ENCODE measurements around the gene FMO1.
A peak's percentile ranks its signal among the peaks of the same experiment; 100 is the strongest.
"Not testable (repeated sequence)": the region's sequence is repeated elsewhere in the genome, so short reads cannot be mapped to it uniquely, and the experiment has no call there.

FMO1 gene

GRCh38 chr1:171277534-171277933 lies 29.2 kb downstream of the FMO1 start:
- H3K36me3 Mint-ChIP-seq (ENCODE audit: insufficient read depth), result no peaks in the 10 kb centered on the region
- no peak for DNase-seq

GRCh38 chr1:171279234-171279633 lies 30.9 kb downstream of the FMO1 start:
- ATAC-seq (replicated peaks) (no peak), DNase-seq (no peak)
- Mint-ChIP-seq H3K36me3 (ENCODE audit: insufficient read depth) (no peaks in the 10 kb centered on the region), H3K27ac (no peak overlapping the region), H3K27me3 (peaks cover 37 to 47% of the 10 kb centered on the region in 2 donors), H3K4me3 (no peak overlapping the region), H3K9me3 (no peaks in the 10 kb centered on the region), H3K4me1 (ENCODE audit: low read depth in 2 of 2) (no peaks in the 10 kb centered on the region)

More at GRCh38 chr1:171277534-171277933, 29.2 kb downstream of the FMO1 start:
- ATAC-seq (replicated peaks), result no peak
- H3K9me3 Mint-ChIP-seq, result no peaks in the 10 kb centered on the region
- no peak overlapping the region for H3K4me3 Mint-ChIP-seq
- peaks cover 39 to 56% of the 10 kb centered on the region in 2 donors for H3K27me3 Mint-ChIP-seq
- no peaks in the 10 kb centered on the region for H3K4me1 Mint-ChIP-seq (ENCODE audit: low read depth in 2 of 2)
- no peak overlapping the region for H3K27ac Mint-ChIP-seq

- H3K4me1 Mint-ChIP-seq (ENCODE audit: low read depth in 2 of 2), result no peaks in the 10 kb centered on the region
- DNase-seq, result no peak
- H3K27me3 Mint-ChIP-seq, result peaks cover 37 to 47% of the 10 kb centered on the region in 2 donors
- no peak for ATAC-seq (replicated peaks)
- no peaks in the 10 kb centered on the region for H3K9me3 Mint-ChIP-seq
- no peak overlapping the region for H3K4me3 Mint-ChIP-seq
- no peaks in the 10 kb centered on the region for H3K36me3 Mint-ChIP-seq (ENCODE audit: insufficient read depth)
- H3K27ac Mint-ChIP-seq, result no peak overlapping the region
These were observed 31.4 kb downstream of the FMO1 start for GRCh38 chr1:171279678-171280077.

GRCh38 chr1:171280599-171280998 lies 32.3 kb downstream of the FMO1 start:
- H3K27me3 Mint-ChIP-seq, result peaks cover 39 to 54% of the 10 kb centered on the region in 2 donors
- no peak overlapping the region for H3K27ac Mint-ChIP-seq
- H3K4me1 Mint-ChIP-seq (ENCODE audit: low read depth in 2 of 2), result no peaks in the 10 kb centered on the region
- ATAC-seq (replicated peaks) (no peak), DNase-seq (no peak)
- no peak overlapping the region for H3K4me3 Mint-ChIP-seq
- no peaks in the 10 kb centered on the region for H3K9me3 Mint-ChIP-seq
- no peaks in the 10 kb centered on the region for H3K36me3 Mint-ChIP-seq (ENCODE audit: insufficient read depth)

DNA sequence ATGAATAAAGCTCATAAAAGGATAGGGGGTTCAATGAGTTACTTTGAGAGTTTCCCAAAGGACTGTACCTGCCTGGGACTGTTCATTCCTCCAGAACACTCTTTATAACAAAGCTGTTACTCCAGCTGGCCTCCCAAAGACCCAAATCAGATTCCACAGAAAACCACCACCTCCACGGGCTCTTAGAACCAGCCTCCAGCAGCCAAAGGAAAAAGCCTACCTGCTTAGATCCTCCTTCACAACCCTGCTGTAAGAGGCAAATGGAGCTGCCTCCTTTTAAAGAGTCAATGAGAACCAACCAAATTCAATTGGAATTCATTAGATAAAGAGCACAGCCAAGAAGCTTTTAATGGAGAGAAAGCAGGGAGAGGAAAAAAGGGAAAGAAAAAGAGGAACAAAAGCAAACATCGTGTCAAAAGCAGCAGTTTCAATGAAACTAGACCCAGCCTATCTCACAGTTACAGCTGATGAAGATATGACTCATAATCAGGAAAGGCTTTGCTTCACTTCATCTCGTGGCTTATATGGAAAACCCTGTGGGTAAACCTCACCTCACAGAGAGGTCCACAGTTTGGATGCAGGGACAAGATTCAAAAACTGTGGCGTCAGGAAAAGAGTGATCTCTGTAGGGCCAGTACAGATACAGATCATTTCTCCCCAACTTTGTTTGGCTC lies 37.9 kb downstream of the FMO1 start:
- no peak for DNase-seq
- H3K27ac Mint-ChIP-seq, result no peak overlapping the region

DNA sequence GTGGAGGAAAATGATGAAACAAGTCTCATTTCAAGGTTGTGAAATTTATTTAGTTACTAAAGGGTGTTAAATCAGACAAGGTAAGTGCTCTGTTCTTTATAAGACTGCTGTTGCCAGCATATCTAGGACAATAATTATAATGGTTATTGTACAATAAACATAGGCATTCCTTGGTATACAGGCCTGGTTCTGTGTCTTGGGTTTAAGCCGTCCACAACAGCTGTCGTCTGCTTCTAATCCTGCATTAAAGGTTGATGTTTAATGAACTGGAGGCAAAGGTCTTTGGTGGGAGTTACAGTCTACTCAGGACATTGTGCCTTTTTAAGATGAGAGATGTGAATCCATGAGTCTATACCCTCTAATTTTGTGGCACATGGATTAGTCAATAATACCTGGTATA lies 42.3 kb downstream of the FMO1 start:
- Mint-ChIP-seq H3K27ac (no peak overlapping the region), H3K36me3 (ENCODE audit: insufficient read depth) (peaks cover 2% of the 10 kb centered on the region), H3K4me3 (no peak overlapping the region), H3K9me3 (no peaks in the 10 kb centered on the region), H3K4me1 (ENCODE audit: low read depth in 2 of 2) (no peaks in the 10 kb centered on the region), H3K27me3 (peaks cover 35 to 60% of the 10 kb centered on the region in 2 donors)
- ATAC-seq (replicated peaks) (no peak), DNase-seq (no peak)

More for the DNA sequence above, 37.9 kb downstream of the FMO1 start:
- Mint-ChIP-seq H3K27me3 (peaks cover 18 to 45% of the 10 kb centered on the region in 2 donors), H3K36me3 (ENCODE audit: insufficient read depth) (peaks cover 2% of the 10 kb centered on the region), H3K4me3 (no peak overlapping the region), H3K9me3 (no peaks in the 10 kb centered on the region), H3K4me1 (ENCODE audit: low read depth in 2 of 2) (no peaks in the 10 kb centered on the region)
- no peak for ATAC-seq (replicated peaks)

GRCh38 chr1:171292799-171293198 lies 44.5 kb downstream of the FMO1 start:
- H3K9me3 Mint-ChIP-seq, result no peaks in the 10 kb centered on the region
- peaks cover 47 to 67% of the 10 kb centered on the region in 2 donors for H3K27me3 Mint-ChIP-seq
- ATAC-seq (replicated peaks), result no peak
- no peaks in the 10 kb centered on the region for H3K4me1 Mint-ChIP-seq (ENCODE audit: low read depth in 2 of 2)
- H3K4me3 Mint-ChIP-seq, result no peak overlapping the region
- DNase-seq, result no peak
- H3K27ac Mint-ChIP-seq, result no peak overlapping the region
- H3K36me3 Mint-ChIP-seq (ENCODE audit: insufficient read depth), result peaks cover 2% of the 10 kb centered on the region

GRCh38 chr1:171295383-171295782 lies 47.1 kb downstream of the FMO1 start:
- H3K27ac Mint-ChIP-seq; DNase-seq; H3K4me1 Mint-ChIP-seq (ENCODE audit: low read depth in 2 of 2); H3K4me3 Mint-ChIP-seq; H3K9me3 Mint-ChIP-seq; ATAC-seq (replicated peaks); H3K36me3 Mint-ChIP-seq (ENCODE audit: insufficient read depth): not testable (repeated sequence)
- H3K27me3 Mint-ChIP-seq, result peaks cover 61 to 71% of the 10 kb centered on the region in 2 donors

DNA sequence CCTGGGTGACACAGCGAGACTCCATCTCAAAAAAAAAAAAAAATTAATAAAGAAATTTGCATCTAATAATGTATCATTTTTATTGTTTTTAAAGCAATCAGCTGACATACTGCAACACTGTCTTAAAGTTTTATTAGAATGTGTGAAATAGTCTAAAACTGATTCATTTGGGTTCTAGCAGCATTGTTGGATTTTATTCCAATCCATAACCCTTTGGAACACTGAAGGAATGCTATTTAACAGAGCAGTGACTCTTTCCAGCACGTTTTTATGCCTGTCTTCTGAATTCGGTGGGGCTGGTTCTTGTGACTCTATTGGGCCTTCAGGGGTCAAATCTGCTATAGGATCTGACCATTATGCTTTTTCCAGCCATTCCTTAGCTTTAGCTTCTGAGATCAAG lies 47.5 kb downstream of the FMO1 start:
- Mint-ChIP-seq H3K27ac (no peak overlapping the region), H3K4me3 (no peak overlapping the region), H3K9me3 (peaks cover 5 to 6% of the 10 kb centered on the region in 2 donors), H3K27me3 (peaks cover 61 to 69% of the 10 kb centered on the region in 2 donors), H3K36me3 (ENCODE audit: insufficient read depth) (peaks cover 2% of the 10 kb centered on the region), H3K4me1 (ENCODE audit: low read depth in 2 of 2) (no peaks in the 10 kb centered on the region)
- ATAC-seq (replicated peaks) (no peak), DNase-seq (no peak)

DNA sequence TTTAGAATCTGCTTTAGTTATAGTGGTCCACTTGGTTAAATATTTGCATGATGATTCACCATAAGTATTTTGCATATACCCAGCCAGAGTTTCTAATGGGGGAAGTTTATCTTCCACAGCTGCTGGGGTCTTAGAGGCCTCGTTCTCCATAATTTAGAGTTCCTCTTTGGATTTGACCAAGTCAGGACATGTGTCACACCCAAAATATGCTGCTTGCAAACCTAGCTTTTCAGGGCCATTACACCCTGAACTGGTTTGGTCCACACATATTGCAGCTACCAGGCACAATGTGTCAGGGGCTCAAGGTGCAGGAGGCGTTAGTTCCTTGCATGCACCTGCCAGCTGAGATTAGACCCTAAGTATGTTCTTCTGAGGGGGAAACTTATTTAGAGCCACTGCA lies 48.6 kb downstream of the FMO1 start:
- Mint-ChIP-seq H3K4me3 (no peak overlapping the region), H3K27me3 (peaks cover 61 to 80% of the 10 kb centered on the region in 2 donors), H3K36me3 (ENCODE audit: insufficient read depth) (no peaks in the 10 kb centered on the region), H3K4me1 (ENCODE audit: low read depth in 2 of 2) (no peaks in the 10 kb centered on the region), H3K9me3 (peaks cover 5 to 6% of the 10 kb centered on the region in 2 donors), H3K27ac (no peak overlapping the region)
- ATAC-seq (replicated peaks) (no peak), DNase-seq (no peak)

- DNase-seq (no peak), ATAC-seq (replicated peaks) (no peak)
- Mint-ChIP-seq H3K4me1 (ENCODE audit: low read depth in 2 of 2) (no peaks in the 10 kb centered on the region), H3K4me3 (no peak overlapping the region), H3K27me3 (peaks cover 51 to 70% of the 10 kb centered on the region in 2 donors), H3K36me3 (ENCODE audit: insufficient read depth) (no peaks in the 10 kb centered on the region), H3K27ac (no peak overlapping the region), H3K9me3 (peaks cover 5 to 6% of the 10 kb centered on the region in 2 donors)
These were observed 50.4 kb downstream of the FMO1 start for GRCh38 chr1:171298696-171299095.

DNA sequence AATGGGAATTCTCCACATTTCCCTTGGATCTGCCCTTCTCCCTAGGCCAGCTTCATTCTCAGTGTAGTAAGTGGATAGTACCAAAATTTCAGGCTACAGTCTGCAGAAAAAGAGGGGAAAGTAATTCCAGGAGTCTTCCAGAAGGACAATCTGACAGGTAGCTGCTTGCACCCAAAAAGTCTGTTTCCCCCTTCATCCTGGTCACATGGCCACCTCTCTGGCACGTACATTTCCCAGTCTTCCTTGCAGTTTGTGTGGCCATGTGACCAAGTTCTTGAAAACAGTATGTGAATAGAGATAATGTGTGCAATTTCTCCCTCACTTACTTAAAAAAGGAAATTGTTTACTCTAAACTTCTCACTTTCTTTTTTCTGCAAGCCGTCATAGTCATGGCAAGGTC lies 51.0 kb downstream of the FMO1 start:
- peaks cover 5 to 6% of the 10 kb centered on the region in 2 donors for H3K9me3 Mint-ChIP-seq
- ATAC-seq (replicated peaks), result no peak

DNA sequence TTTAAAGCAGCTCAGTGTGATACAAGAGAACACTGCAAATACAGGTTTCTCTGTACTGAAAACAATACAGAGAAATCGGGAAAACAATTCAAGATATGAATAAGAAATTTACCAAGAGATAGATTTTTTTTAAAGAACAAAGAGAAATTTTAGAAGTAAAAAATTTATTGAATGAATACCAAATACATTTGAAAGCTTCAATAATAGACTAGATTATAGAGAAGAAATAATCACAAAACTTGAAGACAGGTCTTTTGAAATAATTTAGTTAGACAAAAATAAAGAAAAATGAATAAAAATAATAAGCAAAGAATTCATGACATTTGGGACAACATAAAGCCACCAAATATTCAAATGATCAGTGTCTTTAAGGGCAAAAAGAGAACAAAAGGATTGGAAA lies 52.1 kb downstream of the FMO1 start:
- H3K27ac Mint-ChIP-seq, result no peak overlapping the region
- DNase-seq (no peak), ATAC-seq (replicated peaks) (no peak)
- no peak overlapping the region for H3K4me3 Mint-ChIP-seq
- H3K4me1 Mint-ChIP-seq (ENCODE audit: low read depth in 2 of 2), result no peaks in the 10 kb centered on the region
- H3K9me3 Mint-ChIP-seq, result peaks cover 5 to 6% of the 10 kb centered on the region in 2 donors
- peaks cover 34 to 55% of the 10 kb centered on the region in 2 donors for H3K27me3 Mint-ChIP-seq
- no peaks in the 10 kb centered on the region for H3K36me3 Mint-ChIP-seq (ENCODE audit: insufficient read depth)

More for the DNA sequence above, 51.0 kb downstream of the FMO1 start:
- no peak overlapping the region for H3K27ac Mint-ChIP-seq
- H3K4me3 Mint-ChIP-seq, result no peak overlapping the region
- H3K4me1 Mint-ChIP-seq (ENCODE audit: low read depth in 2 of 2), result no peaks in the 10 kb centered on the region
- no peak for DNase-seq
- no peaks in the 10 kb centered on the region for H3K36me3 Mint-ChIP-seq (ENCODE audit: insufficient read depth)
- H3K27me3 Mint-ChIP-seq, result peaks cover 44 to 63% of the 10 kb centered on the region in 2 donors

GRCh38 chr1:171310661-171311087 lies 62.4 kb downstream of the FMO1 start:
- no peak for DNase-seq
- Mint-ChIP-seq H3K27ac (peak overlapping the region in 1 of 2 donors; percentile 7), H3K4me3 (no peak overlapping the region), H3K27me3 (peaks cover 0 to 1% of the 10 kb centered on the region in 2 donors), H3K36me3 (ENCODE audit: insufficient read depth) (no peaks in the 10 kb centered on the region), H3K9me3 (no peaks in the 10 kb centered on the region), H3K4me1 (ENCODE audit: low read depth in 2 of 2) (peaks cover 6 to 19% of the 10 kb centered on the region in 2 donors)
- ATAC-seq (replicated peaks), result no peak

Data from effector memory CD8-positive, alpha-beta T cell (primary cell).